ENCODE measurements around the gene CNTN5.

Gene CNTN5

DNA sequence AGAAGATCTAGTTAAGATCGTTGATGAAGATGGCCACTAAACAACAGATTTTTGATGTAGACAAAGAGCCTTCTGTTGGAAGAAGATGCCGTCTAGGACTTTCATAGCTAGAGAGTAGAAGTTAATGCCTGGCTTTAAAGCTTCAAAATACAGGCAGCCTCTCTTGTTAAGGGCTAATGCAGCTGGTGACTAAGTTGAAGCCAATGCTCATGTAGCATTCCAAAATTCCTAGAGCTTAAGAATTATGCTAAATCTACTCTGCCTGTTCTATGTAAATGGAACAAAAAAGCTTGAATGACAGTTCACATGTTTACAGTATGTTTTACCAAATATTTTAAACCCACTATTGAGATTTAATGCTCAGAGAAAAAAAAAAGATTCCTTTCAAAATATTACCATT lies 492.6 kb downstream of the CNTN5 start:
- no peak for DNase-seq (ENCODE audit: low read depth)

DNA sequence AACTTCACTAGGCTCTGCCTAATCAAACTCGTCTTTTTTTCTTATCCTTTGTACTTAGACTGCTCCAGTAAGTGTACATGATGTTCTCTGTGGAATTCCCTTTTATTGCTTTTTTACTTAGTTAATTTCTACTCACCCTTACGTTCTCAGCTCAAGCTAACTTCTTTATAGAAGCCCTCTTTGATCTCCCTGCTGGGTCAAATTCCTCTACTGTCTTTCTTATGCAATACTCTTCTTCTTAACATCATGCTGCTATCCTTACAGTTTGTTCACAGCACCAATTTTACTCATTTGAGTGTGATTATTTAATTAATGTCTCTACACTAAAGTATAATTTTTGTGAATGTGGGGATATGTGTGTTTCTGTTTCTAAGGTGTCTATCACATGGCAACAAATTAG lies 498.3 kb downstream of the CNTN5 start:
- no peak for DNase-seq (ENCODE audit: low read depth)

DNA sequence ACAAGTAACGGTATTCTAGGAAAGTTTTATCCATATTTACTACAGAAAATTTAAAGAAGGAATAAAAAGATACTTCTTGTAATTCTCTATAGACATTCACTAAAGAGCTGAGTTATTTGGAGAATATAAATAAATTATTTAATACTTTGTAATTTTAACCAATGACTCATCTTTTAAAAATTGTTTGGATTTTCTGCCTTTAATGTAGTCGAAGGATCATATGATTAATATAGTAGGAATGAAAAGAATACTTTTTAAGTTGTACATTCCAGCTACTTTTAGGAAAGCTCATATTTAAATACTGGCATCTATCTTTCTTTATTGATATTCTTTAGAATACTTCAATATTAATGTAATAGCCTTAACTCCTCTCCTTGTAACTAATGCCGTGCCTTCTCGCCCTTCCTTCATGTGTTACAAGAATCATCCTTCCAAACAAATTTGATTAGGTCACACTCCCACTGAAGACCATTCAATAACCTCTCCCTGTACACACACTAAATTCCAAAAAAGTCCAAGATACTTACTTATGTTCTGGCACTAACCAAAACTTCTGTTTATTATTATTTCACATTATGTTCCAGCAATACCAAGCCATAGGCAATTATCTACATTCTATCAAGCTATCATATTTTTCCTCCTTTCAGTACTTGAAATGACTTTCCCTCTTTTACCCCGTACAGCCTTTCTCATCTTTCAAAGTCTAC lies 501.9 kb downstream of the CNTN5 start:
- DNase-seq (ENCODE audit: low read depth) = no peak

DNA sequence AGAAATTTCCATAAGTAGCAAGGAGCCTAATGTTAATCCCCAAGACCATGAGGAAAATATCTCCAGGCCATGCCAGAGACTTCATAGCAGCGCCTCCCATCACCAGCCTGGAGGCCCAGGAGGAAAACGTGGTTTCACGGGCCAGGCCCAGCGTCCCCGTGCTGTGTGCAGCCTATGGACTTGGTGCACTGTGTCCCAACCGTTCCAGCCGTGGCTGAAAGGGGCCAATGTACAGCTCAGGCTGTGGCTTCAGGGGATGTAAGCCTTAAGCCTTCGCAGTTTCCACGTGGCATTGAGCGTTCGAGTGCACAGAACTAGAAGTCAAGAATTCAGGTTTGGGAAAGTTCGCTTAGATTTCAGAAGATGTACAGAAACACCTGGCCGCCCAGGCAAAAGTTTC lies 510.7 kb downstream of the CNTN5 start:
- DNase-seq (ENCODE audit: low read depth) = no peak

DNA sequence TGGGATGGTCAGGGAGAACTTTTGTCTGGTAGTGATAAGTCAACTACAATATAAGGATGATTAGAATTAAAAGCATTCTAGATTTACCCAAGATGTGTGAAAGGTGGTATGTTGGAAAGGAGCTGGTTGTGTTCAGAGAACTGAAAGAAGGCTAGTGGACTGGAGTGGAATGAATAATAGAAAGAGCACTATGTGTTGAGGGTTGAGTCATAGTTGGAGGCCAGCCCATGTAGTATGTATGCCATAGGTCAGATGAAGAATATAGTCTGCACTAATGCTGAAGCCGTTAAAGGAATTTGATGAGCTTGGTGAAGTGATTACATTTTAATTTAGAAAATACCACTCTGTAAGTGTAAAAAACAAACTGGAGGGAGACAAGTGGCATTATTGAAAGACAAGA lies 514.1 kb downstream of the CNTN5 start:
- DNase-seq (ENCODE audit: low read depth) = no peak

DNA sequence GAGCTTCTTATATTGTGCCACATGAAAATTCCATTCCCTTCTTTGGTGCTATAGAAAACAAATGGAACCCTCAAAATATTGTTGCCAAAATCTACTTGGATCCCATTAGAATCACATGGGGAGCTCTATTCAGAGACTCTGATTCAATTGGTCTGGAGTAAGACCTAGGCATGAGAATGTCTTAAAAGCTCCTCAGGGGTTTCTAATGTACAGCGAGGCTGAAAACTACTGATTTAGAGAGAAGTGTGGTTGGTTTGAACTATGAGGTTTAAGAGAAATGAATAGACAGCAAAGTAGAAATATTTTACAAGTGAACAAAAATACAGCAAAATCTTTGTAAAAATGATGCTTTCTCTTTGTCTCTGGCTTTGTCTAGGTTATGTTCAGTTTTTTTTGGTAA lies 514.7 kb downstream of the CNTN5 start:
- DNase-seq (ENCODE audit: low read depth) = no peak

DNA sequence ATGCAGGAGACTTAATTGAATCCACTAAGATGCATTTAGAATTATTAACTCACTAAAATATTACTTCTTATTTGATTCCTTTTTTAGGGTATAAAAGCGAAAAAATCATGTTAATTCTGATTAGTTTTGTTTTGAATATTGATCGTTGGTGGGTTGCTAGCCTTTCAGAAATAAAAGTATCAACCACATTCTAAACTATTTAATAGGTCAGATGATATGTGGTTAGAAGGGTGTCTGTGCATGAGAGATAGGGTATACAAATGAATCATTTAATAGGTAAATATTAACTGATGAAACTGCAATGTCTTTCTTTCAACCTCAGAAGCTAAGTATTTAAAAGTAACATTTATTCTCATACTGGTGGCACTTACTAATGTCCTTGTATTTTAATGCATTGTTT lies 515.1 kb downstream of the CNTN5 start:
- no peak for DNase-seq (ENCODE audit: low read depth)

DNA sequence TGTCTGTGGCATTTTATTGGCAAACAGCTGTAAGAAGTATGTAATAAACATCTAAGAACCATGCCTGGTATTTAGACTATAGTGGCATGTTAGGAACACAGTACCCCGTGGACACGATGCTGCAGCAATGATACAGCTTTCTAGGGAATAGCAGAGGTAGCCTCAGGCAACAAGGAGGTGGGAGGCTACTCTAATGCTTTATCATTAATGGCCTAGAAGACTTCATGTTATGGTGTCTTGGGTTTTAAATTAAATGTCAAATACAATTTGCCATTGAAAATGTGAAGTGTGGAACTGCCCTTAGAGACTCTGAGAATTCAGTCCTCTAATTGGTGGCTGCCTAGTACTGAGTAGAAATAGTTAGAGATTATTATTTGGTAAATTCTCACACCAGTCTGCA lies 516.9 kb downstream of the CNTN5 start:
- DNase-seq (ENCODE audit: low read depth) = no peak

DNA sequence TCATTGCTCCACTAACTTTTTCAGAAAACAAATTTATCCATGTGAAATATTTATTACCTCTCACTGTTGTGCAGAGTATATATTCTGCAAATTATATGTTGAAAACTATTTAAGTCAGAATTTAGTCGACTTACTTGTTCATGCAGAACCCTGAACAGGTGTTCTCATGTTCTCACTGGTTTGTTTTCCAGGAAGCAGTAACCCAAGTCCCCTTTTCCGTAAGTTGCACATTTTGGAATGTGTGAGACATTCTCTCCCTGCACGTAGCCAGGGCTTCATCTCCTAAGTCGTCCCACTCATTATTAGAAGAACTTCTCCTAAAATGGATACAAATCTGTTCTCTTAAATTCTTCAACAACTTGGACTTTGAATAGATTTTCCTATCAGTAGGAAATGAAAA lies 524.9 kb downstream of the CNTN5 start:
- DNase-seq (ENCODE audit: low read depth) = no peak

DNA sequence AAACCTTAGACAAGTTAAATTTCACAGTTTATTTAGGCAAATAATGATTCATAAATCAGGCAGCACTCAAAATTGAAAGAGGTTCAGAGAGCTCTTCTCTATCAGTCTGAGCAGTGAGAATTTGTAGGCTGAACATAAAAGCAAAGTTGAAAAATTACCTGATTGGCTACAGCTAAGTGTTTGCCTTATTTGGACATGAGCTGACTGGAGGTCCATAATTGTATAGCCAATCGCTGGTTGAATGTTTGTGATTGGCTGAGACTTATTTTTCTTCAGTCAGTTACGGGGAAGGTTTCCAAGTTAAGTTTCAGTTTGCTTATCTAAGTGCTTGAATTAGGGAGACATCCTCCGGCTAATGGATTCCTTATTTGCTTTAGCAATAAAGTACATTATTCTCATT lies 527.5 kb downstream of the CNTN5 start:
- no peak for DNase-seq (ENCODE audit: low read depth)

DNA sequence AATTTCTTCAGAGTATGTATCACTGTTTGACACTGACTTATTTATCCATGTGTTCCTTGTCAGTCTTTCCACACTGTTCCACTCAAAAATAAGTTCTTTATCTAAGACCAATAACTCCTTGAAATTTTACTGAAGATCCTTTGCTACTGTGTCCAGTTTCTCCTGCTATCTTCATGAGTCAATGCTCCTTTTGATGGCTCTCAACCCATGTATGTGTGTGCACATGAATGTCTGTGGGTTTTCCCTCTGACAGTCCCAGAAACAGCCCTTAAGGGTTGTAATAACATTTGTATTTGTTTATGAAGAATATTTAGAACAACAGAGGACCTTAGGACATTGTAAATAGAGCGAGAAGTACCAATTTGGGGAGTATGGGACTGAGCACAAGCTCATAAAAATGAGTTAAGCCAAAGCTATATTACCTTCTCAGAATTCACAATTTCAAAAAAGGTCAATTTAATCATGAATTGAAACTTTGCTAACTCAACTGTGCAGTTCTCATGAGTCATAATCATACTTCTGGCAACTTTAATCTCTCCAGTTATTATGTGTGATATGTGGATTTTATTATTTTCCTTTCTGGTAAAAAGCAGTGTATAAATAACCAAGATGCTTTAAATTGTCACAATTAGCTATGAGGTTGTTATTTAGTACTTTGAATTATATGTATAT lies 533.6 kb downstream of the CNTN5 start:
- no peak for DNase-seq (ENCODE audit: low read depth)

DNA sequence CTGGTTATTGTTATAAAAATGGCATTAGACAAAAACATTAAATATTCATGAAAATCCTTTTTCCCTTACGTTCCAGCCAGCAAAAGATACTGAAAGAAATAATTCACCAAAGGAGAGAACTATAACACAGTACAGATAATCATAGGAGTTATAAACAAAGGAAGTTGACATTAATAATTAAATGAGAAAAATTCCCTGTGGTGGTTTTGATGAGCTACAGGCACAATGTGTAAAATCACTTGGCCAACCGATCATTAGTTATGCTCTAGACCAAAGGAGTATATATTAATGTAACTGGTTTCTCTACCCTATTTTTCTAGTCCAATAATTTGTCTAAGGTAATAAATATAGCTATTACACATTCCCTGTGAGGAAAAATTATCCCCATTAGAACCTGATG lies 534.7 kb downstream of the CNTN5 start:
- DNase-seq (ENCODE audit: low read depth) = no peak

DNA sequence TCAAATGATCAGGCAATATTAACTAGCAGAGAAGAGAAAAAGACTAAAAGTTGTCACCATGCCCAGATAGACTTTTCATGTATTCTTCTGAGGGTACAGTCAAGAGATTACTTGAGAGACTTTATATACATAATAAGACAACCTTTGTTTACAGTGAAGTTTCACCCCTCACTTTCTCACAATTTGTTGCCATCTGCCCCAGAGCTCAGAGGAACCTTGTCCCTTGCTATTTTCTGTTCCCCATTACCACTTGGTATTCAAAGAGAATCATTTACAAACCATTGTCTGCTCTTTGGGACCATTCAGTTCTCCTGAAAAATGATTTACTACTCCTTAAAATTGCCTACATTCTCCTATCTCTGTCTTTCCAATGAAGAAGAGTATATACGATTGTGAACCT lies 544.6 kb downstream of the CNTN5 start:
- DNase-seq (ENCODE audit: low read depth) = no peak

DNA sequence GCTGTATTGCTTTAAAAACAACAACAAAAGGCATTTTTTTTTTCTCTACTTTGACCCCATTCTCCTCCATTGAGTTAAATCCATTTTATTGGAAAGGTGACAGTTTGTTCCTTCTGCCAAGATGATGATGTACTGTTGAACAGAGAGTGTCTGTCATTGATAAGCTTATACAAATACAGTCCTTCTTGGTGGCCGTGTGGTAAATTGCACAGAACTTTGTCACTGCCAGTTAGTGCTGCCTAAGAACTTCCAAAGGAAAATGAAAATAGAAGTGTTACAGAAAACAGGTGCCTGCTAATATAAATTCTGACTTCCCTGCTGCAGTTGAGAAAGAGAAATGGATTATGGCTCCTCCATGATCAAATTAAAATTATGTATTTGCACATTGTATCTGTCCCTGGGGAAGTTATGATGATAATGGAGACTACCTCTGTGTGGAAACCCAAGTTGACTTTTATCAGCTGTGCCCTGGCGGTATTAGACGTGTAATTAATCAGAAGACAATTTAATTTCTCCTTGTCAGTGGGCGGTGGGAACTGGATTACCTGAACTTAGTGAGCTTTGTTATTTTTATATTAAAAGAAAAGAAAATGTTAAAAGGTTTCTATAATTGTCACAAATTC lies 546.7 kb downstream of the CNTN5 start:
- DNase-seq (ENCODE audit: low read depth) = no peak

DNA sequence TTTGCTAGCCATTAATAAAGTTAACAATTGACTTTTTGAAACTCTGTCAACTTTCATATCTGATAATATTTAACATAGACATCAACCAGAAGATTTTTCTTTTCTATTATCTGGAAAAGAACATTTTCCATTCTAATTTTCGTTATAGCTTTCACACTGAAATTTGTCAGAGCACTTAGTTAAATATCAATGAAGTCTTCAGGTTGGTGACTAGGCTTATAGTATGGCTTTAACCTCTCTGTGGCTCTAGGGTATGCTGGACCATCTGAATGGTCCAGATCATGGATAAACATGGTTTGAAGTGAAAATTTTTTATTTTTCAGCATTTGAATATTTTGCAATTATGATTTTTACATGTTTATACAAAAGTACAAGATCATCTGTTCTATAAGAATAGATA lies 548.1 kb downstream of the CNTN5 start:
- DNase-seq (ENCODE audit: low read depth) = no peak

DNA sequence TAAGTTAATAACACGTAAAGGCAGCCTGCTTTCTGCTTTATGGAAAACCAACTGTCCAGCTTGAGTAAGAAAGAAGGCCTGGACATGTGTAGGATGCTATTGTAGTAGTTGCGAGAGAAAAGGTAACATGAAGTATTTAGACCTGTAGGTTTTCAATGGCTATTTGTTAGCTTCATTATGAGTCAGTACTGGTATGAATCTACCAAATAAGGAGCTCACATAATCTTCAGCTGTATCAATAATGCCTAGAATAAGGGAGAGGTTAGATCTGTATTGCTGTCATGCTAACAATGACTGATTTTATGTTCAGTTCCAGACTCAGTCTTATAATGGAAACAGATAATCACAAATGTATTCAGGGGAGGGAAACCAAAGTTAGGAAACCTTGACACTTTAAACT lies 550.3 kb downstream of the CNTN5 start:
- DNase-seq (ENCODE audit: low read depth) = no peak

DNA sequence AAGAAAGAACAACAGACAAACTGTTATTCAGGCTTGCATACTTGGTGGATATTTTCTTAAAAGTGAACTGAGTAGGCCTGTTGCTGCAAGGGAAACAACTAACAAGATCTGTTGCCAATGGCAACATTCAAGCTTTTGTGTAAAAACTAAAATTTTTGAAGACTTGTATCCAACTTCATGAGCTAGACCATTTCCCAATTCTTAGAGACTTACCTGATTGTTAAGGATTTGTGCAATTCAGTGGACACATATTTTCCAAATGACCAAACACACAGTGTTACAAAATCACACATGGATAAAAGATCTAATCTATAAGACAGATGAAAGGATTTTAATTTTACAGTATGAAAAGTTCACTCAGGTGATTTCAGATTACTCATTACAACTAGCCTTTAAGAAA lies 564.1 kb downstream of the CNTN5 start:
- no peak for DNase-seq (ENCODE audit: low read depth)

DNA sequence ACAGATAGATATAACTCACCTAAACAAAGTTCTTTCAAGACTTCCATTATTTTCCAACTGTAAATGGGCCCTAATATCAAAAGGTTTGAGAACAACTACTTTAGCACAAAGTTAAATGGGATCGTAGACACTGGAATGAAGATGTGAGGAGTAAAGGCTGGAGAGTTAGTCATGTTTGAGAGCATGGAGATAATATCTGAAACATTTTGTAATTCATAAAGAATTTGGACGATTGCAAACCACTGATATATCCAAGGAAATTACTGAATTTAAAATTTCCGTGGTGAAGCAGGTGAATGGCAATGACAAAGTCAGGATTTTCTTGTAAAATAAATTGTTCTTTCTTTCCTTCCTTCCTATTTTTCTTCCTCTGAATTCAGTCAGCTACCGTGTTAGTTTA lies 564.9 kb downstream of the CNTN5 start:
- no peak for DNase-seq (ENCODE audit: low read depth)

DNA sequence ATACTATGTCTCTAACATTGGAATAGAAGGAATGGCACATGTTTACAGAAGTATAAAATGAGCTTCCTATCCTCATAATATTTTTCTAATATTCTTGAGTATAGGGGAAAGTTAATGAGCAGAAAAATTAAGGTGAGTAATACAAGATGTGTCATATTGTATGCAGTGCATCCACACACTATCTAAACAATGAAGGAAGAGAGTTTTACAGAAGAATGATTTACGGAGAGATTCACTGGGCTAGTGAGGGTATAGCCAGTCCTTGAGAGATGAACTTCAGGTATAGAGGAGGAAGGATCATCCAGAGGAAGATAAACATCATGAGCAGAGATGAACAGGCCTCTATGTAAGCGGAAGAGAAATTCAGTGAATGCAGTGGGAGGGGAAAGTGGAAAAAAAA lies 569.0 kb downstream of the CNTN5 start:
- DNase-seq (ENCODE audit: low read depth) = no peak

DNA sequence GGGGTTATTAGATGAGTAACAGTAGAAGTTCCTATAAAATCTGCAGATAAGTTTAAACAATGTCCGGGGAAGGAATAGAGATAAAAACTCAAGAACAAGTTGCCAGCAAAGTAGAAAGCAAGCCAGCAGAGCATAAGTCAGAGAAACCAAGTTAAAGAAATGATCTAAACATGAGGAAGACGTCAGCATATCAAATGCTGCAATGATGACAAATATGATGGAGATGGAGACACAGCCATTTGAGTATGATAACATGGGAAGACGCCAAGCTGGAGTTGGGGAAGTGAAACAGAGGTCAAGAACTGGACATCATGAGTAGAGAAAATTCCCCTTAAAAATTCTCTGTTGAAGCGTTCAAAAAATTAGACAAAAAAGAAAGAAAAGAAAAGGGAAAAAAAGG lies 571.5 kb downstream of the CNTN5 start:
- no peak for DNase-seq (ENCODE audit: low read depth)

DNA sequence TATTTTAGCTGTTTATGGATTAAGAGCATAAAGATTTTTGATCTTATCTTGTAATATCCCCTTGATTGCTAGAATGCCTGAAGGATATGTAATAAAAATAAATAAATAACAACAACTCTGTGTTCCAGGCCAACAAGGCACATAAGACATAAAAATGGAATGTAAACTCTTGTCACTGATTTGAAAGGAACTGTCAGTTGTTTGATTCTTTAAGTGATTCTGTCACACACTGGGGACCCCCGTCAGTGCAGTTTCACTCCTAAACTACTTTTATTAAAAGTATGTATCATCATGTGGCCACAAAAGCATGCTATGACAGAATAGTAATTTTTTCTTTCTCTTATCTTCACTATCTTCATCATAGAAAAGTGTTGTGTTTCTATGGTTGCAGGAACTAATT lies 572.4 kb downstream of the CNTN5 start:
- no peak for DNase-seq (ENCODE audit: low read depth)

DNA sequence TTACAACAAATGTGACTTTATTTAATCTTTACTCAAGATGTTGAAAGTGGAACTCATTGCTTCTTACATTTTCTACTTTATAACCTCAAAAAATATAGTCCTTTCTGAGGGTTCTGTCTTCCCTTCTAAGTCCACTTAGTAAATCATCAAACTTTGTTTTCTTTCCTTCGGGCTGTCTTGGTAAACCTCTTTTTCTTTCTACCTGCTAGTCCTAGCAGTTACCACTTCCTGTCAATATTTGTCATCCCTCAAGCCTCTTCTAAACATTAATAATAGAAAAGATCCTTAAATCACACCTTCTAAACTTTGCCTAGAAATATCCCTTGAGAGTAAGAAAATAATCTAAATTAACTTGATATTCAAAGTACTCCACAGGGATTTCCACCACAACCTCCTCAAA lies 580.4 kb downstream of the CNTN5 start:
- no peak for DNase-seq (ENCODE audit: low read depth)

DNA sequence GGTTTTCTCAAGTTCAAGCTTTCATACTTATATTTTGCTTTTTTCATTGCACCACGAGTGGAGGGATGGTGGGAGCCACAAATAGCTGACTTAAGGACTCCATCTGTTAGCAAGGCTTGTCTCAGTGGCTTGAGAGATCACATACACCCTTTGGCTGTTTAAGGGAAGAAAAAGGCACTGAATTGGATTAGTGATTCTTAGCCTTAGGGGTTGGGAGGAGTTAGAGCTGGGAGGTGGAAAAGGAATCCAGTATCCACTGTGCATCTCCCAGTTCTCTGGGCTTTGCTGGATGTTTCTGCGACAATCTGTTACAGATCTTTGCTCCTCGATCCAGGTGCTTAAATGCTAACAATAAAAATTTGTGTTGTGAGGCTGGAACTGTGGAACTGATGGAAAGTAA lies 593.6 kb downstream of the CNTN5 start:
- no peak for DNase-seq (ENCODE audit: low read depth)

DNA sequence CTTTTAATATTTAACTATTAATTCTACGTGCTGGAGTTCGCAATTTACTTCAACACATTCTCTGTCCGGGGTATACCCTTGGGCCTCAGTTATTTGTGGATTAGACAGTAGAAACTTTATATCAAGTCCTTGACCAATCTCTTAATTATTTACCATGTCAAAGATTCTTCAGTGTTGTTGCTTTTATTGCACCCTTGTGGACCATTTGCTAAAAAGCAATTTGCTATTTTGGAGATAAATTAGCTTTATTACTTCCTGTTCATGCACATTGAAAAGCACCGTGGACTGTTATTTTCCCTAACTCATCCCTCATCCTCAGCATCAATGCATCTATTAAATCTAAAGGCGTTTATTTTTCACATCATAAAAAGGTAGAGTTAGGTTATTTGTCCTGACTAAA lies 609.9 kb downstream of the CNTN5 start:
- DNase-seq (ENCODE audit: low read depth) = no peak

Measured in stimulated activated CD8-positive, alpha-beta memory T cell treated with anti-CD3 and anti-CD28 coated beads, Interleukin-4, amount 100 ng/mL, for 24 hours (primary cell).